IMR-90 (cell line): ENCODE results near the gene SNAPC1. TPM values are rescaled to one million over a fixed set of nuclear protein-coding genes. Genes with fewer than 3 reads are reported as not detected.

Experiments used
- ATAC-seq: fragments of 200-7000 bp; cut with Tn5 transposase; 2 replicates; pipeline ENCODE4 v1.9.1; 2020; ENCODE audit warnings: low read depth, mild to moderate bottlenecking, moderate library complexity
- BruUV-seq: library from RNA; stranded (reverse); fragments of 400-500 nt; replicated peaks from 2 replicates; lab custom pipeline; 2021; lab: Mats Ljungman, UMichigan
- CTCF ChIA-PET: fragments of 300-600 bp; formaldehyde crosslinking; extraction: SDS; loops from one replicate; lab custom pipeline; 2021; ENCODE audit warnings: antibody characterized with exemption; lab: Yijun Ruan, JAX
- POLR2A ChIA-PET: fragments of 300-600 bp; sonication (Branson Sonifier 250); formaldehyde crosslinking; loops from one replicate; lab custom pipeline; 2022; ENCODE audit warnings: antibody characterized with exemption; ENCODE audit not compliant: unreplicated experiment; lab: Charles Lee
- DNase-seq: peaks from one replicate; pipeline ENCODE4 v3.0.0; 2013
- H2AFZ ChIP-seq: replicated peaks from 2 replicates; pipeline ENCODE3; 2013; ENCODE audit warnings: low read length, mild to moderate bottlenecking; ENCODE audit not compliant: poor library complexity
- H2AK5ac ChIP-seq: 2 replicates; pipeline ENCODE4 v1.6.1; 2013; ENCODE audit warnings: low read depth, low read length, inconsistent platforms
- H2AK9ac ChIP-seq: replicated peaks from 2 replicates; pipeline ENCODE3; 2013; ENCODE audit warnings: mild to moderate bottlenecking, low read depth, low read length, moderate library complexity; ENCODE audit not compliant: poor library complexity
- H2BK120ac ChIP-seq: 2 replicates; pipeline ENCODE4 v1.6.1; 2013; ENCODE audit warnings: low read depth, low read length, inconsistent platforms
- H2BK15ac ChIP-seq: 3 replicates; pipeline ENCODE4 v1.6.1; 2013; ENCODE audit warnings: low read depth, low read length, inconsistent platforms
- H2BK20ac ChIP-seq: 2 replicates; pipeline ENCODE4 v1.6.1; 2013; ENCODE audit warnings: low read depth, mild to moderate bottlenecking, inconsistent platforms, low read length, moderate library complexity
- H2BK5ac ChIP-seq: 2 replicates; pipeline ENCODE4 v1.6.1; 2013; ENCODE audit warnings: mild to moderate bottlenecking, low read depth, low read length, inconsistent platforms; ENCODE audit not compliant: poor library complexity, severe bottlenecking
- H3K14ac ChIP-seq: replicated peaks from 2 replicates; pipeline ENCODE4 v1.6.1; 2013; ENCODE audit warnings: low read depth, low read length, inconsistent platforms
- H3K18ac ChIP-seq: 2 replicates; pipeline ENCODE4 v1.6.1; 2013; ENCODE audit warnings: low read depth, low read length, control low read depth
- H3K23ac ChIP-seq: 2 replicates; pipeline ENCODE4 v1.6.1; 2013; ENCODE audit warnings: low read depth, low read length, inconsistent platforms
- H3K27ac ChIP-seq: 2 replicates; pipeline ENCODE4 v1.5.1; 2013; ENCODE audit warnings: mild to moderate bottlenecking, control low read depth, low read length; ENCODE audit not compliant: insufficient read depth
- H3K27me3 ChIP-seq: 2 replicates; pipeline ENCODE4 v1.6.1; 2013; ENCODE audit warnings: low read length; ENCODE audit not compliant: control insufficient read depth, insufficient read depth
- H3K36me3 ChIP-seq: 2 replicates; pipeline ENCODE4 v1.6.1; 2013; ENCODE audit warnings: low read length, mixed read lengths; ENCODE audit not compliant: control insufficient read depth, insufficient read depth
- H3K4ac ChIP-seq: 2 replicates; pipeline ENCODE4 v1.6.1; 2013; ENCODE audit warnings: low read depth, low read length, inconsistent platforms
- H3K4me1 ChIP-seq: 2 replicates; pipeline ENCODE4 v1.6.1; 2013; ENCODE audit warnings: low read length, mixed read lengths; ENCODE audit not compliant: control insufficient read depth, insufficient read depth
- H3K4me2 ChIP-seq: 2 replicates; pipeline ENCODE4 v1.6.1; 2013; ENCODE audit warnings: low read depth, mild to moderate bottlenecking, control low read depth, low read length, moderate library complexity
- H3K4me3 ChIP-seq: 2 replicates; pipeline ENCODE4 v1.5.1; 2013; ENCODE audit warnings: low read depth, mild to moderate bottlenecking, control low read depth, low read length, moderate library complexity; ENCODE audit not compliant: insufficient read depth
- H3K56ac ChIP-seq: 2 replicates; pipeline ENCODE4 v1.6.1; 2013; ENCODE audit warnings: low read length, inconsistent platforms; ENCODE audit not compliant: insufficient read depth; ENCODE audit errors: extremely low read depth
- H3K79me1 ChIP-seq, 2 experiments: 2 replicates each; pipeline ENCODE4 v1.6.1; 2013; ENCODE audit warnings: low read length in 2 of 2, inconsistent platforms in 1 of 2, low read depth in 1 of 2
- H3K9ac ChIP-seq: 2 replicates; pipeline ENCODE4 v1.6.1; 2013; ENCODE audit warnings: low read depth, low read length, control low read depth
- H3K9me1 ChIP-seq: 2 replicates; pipeline ENCODE4 v1.6.1; 2013; ENCODE audit warnings: low read length, inconsistent platforms; ENCODE audit not compliant: insufficient read depth
- H3K9me3 ChIP-seq: 2 replicates; pipeline ENCODE4 v1.6.1; 2013; ENCODE audit warnings: low read length; ENCODE audit not compliant: control insufficient read depth, insufficient read depth
- H4K20me1 ChIP-seq: 2 replicates; pipeline ENCODE4 v1.6.1; 2013; ENCODE audit warnings: low read length, inconsistent platforms; ENCODE audit not compliant: insufficient read depth
- H4K5ac ChIP-seq: 2 replicates; pipeline ENCODE4 v1.6.1; 2013; ENCODE audit warnings: mild to moderate bottlenecking, low read depth, low read length, control low read depth
- H4K8ac ChIP-seq, 2 experiments: 2 replicates each; pipeline ENCODE4 v1.6.1; 2013; ENCODE audit warnings: low read depth in 2 of 2, low read length in 2 of 2, control low read depth in 1 of 2, inconsistent platforms in 1 of 2
- H4K91ac ChIP-seq: 2 replicates; pipeline ENCODE4 v1.6.1; 2013; ENCODE audit warnings: low read depth, low read length, inconsistent platforms; ENCODE audit not compliant: insufficient read depth
- BHLHE40 ChIP-seq: fragments of 150-350 bp; IDR thresholded peaks from 2 replicates; pipeline ENCODE4 v1.6.1; 2016; ENCODE audit warnings: mild to moderate bottlenecking, low read depth, low read length
- CEBPB ChIP-seq: IDR thresholded peaks from 2 replicates; pipeline ENCODE4 v1.6.1; 2012; ENCODE audit warnings: low read depth, low read length, improper control_type of control experiment
- CHD1 ChIP-seq: IDR thresholded peaks from 2 replicates; pipeline ENCODE4 v1.6.1; 2012; ENCODE audit warnings: low read depth, low read length, improper control_type of control experiment
- FOS ChIP-seq: fragments of 150-350 bp; IDR thresholded peaks from 2 replicates; pipeline ENCODE4 v1.6.1; 2016; ENCODE audit warnings: low read depth, low read length
- NFE2L2 ChIP-seq: fragments of 150-350 bp; IDR thresholded peaks from 2 replicates; pipeline ENCODE4 v1.6.1; 2016; ENCODE audit warnings: low read depth, mild to moderate bottlenecking, low read length
- RAD21 ChIP-seq: IDR thresholded peaks from 2 replicates; pipeline ENCODE4 v1.6.1; 2012; ENCODE audit warnings: low read length, improper control_type of control experiment
- RCOR1 ChIP-seq: IDR thresholded peaks from 2 replicates; pipeline ENCODE4 v1.6.1; 2012; ENCODE audit warnings: mild to moderate bottlenecking, low read length, improper control_type of control experiment; ENCODE audit not compliant: insufficient replicate concordance
- SMC3 ChIP-seq: fragments of 150-350 bp; IDR thresholded peaks from 2 replicates; pipeline ENCODE4 v1.6.1; 2016; ENCODE audit warnings: low read depth, mild to moderate bottlenecking, antibody characterized with exemption, low read length, moderate library complexity
- WGBS, 2 experiments: methylation state at CpG; one replicate each; pipeline versions ENCODE4 v1.1.5 to v1.1.7; 2013; ENCODE audit warnings: missing lambda C conversion rate in 2 of 2; ENCODE audit not compliant: insufficient read length in 1 of 2; ENCODE audit errors: extremely low coverage in 2 of 2; 5-methylcytosine and 5-hydroxymethylcytosine counted together
- dilution Hi-C: fragments of 300-500 bp; cut with HindIII; formaldehyde crosslinking; loops from one replicate; pipeline ENCODE4 v1.14.3; 2018; ENCODE audit warnings: low sequenced_read_pairs; ENCODE audit not compliant: unreplicated experiment
- in situ Hi-C: fragments of 300-500 bp; cut with MboI; formaldehyde crosslinking; loops from 3 replicates; pipeline ENCODE4 v1.14.3; 2019; ENCODE audit warnings: low sequenced_read_pairs, inconsistent platforms, mixed read lengths
- intact Hi-C: fragments of 100-400 bp; cut with micrococcal nuclease; formaldehyde crosslinking; loops from 2 replicates; pipeline ENCODE4 v1.10.0; 2022
- polyA plus RNA-seq, 3 experiments: library from polyadenylated mRNA; depleted of rRNA; stranded (reverse); fragments of >200 nt; gene quantifications; 2 replicates each; pipeline ENCODE4 v1.2.3, GENCODE V29; 2012; ENCODE audit warnings: low replicate concordance in 1 of 3
- total RNA-seq: library from RNA; depleted of rRNA; stranded (reverse); fragments of >200 nt; gene quantifications from 2 replicates; pipeline ENCODE4 v1.2.3, GENCODE V29; 2012
- TF ChIP-seq, protein P1 (sequence below): conservative IDR thresholded peaks from 2 replicates; pipeline ENCODE4 v1.5.1; 2012; ENCODE audit warnings: mild to moderate bottlenecking, low read depth, low read length, improper control_type of control experiment
- TF ChIP-seq, protein P2 (sequence below): fragments of 150-350 bp; IDR thresholded peaks from 2 replicates; pipeline ENCODE4 v1.6.1; 2016; ENCODE audit warnings: low read depth, mild to moderate bottlenecking, low read length, moderate library complexity, borderline replicate concordance

Gene SNAPC1
- total and polyA plus RNA-seq, 2 of the 4 experiments (the other 2 are of a cell fraction), result 7.7 to 9.3 TPM

DNA sequence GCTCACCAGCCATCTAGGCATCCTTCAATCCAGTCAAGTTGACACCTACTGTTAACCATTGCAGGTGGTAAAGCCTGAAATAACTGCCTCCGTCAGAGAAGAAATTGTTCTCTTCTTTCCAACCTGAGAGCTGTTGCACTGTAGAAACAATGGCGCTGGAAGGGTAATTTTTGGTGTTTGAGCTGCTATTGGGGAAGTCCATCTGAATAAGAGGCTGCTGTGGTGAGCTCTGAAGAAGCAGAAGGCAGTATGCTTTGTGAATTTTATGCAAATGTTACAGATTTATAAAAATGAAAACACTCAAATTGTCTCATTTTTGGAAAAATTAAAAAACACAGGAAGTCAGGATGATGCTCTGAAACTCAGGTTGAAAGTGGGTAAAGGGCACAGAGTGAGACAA is 60.2 kb downstream of the SNAPC1 start:
- POLR2A ChIA-PET, result no interaction called here
- WGBS, 2 experiments, result no CpG with 5 or more reads among the region's 2 CpGs

More for the DNA sequence above, 60.2 kb downstream of the SNAPC1 start:
- H3K27ac ChIP-seq, result no peak overlapping the region
- dilution Hi-C loops, result no loop called here
- no peak overlapping the region for H2BK5ac ChIP-seq
- H3K23ac ChIP-seq, result no peak overlapping the region
- no peak overlapping the region for H4K8ac ChIP-seq
- no peak for DNase-seq
- no peak overlapping the region for H2AFZ ChIP-seq
- no peaks in the 10 kb centered on the region for H3K4me1 ChIP-seq
- H4K5ac ChIP-seq, result no peak overlapping the region
- no peaks in the 10 kb centered on the region for H3K79me1 ChIP-seq
- no peak overlapping the region for H3K4me2 ChIP-seq
- in situ Hi-C loops, result no loop called here
- H2BK120ac ChIP-seq, result no peak overlapping the region
- intact Hi-C loops, result no loop called here
- H3K9me3 ChIP-seq, result peaks cover 6% of the 10 kb centered on the region
- H3K9ac ChIP-seq, result no peak overlapping the region
- no TSS peak for BruUV-seq
- CTCF ChIA-PET, result no interaction called here
- no peak for TF ChIP-seq RAD21
- no peak for TF ChIP-seq SMC3
- TF ChIP-seq CEBPB, result no peak
- no peak for TF ChIP-seq NFE2L2
- TF ChIP-seq BHLHE40, result no peak
- TF ChIP-seq, protein P1, sequence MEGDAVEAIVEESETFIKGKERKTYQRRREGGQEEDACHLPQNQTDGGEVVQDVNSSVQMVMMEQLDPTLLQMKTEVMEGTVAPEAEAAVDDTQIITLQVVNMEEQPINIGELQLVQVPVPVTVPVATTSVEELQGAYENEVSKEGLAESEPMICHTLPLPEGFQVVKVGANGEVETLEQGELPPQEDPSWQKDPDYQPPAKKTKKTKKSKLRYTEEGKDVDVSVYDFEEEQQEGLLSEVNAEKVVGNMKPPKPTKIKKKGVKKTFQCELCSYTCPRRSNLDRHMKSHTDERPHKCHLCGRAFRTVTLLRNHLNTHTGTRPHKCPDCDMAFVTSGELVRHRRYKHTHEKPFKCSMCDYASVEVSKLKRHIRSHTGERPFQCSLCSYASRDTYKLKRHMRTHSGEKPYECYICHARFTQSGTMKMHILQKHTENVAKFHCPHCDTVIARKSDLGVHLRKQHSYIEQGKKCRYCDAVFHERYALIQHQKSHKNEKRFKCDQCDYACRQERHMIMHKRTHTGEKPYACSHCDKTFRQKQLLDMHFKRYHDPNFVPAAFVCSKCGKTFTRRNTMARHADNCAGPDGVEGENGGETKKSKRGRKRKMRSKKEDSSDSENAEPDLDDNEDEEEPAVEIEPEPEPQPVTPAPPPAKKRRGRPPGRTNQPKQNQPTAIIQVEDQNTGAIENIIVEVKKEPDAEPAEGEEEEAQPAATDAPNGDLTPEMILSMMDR, result no peak
- TF ChIP-seq RCOR1, result no peak
- no peak for TF ChIP-seq FOS
- no peak for TF ChIP-seq CHD1
- TF ChIP-seq, protein P2, sequence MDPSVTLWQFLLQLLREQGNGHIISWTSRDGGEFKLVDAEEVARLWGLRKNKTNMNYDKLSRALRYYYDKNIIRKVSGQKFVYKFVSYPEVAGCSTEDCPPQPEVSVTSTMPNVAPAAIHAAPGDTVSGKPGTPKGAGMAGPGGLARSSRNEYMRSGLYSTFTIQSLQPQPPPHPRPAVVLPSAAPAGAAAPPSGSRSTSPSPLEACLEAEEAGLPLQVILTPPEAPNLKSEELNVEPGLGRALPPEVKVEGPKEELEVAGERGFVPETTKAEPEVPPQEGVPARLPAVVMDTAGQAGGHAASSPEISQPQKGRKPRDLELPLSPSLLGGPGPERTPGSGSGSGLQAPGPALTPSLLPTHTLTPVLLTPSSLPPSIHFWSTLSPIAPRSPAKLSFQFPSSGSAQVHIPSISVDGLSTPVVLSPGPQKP, result no peak
- H3K36me3 ChIP-seq, result no peaks in the 10 kb centered on the region
- H4K91ac ChIP-seq, result no peak overlapping the region
- H3K9me1 ChIP-seq, result no peaks in the 10 kb centered on the region
- no peak overlapping the region for H3K4me3 ChIP-seq
- H3K14ac ChIP-seq, result no peak overlapping the region
- H3K4ac ChIP-seq, result no peak overlapping the region
- no peak overlapping the region for H3K56ac ChIP-seq
- no peaks in the 10 kb centered on the region for H4K20me1 ChIP-seq
- no peak overlapping the region for H2AK5ac ChIP-seq
- no peak for ATAC-seq
- H2AK9ac ChIP-seq, result no peak overlapping the region
- peaks cover 5% of the 10 kb centered on the region; the same call in 1 of the 2 replicates for H3K27me3 ChIP-seq
- H3K18ac ChIP-seq, result no peak overlapping the region
- no peak overlapping the region for H2BK20ac ChIP-seq
- no peak overlapping the region for H2BK15ac ChIP-seq
